Panc1 (cell line): ENCODE data around the gene PTPN22. TPM values are rescaled to one million over a fixed set of nuclear protein-coding genes. Genes with fewer than 3 reads are reported as not detected.

Experiments used
- ATAC-seq: fragments of 200-7000 bp; cut with Tn5 transposase; 2 replicates; pipeline ENCODE4 v1.9.1; 2020; ENCODE audit warnings: mild to moderate bottlenecking, moderate library complexity
- BruUV-seq: library from RNA; stranded (reverse); fragments of 400-500 nt; replicated peaks from 2 replicates; lab custom pipeline; 2021; lab: Mats Ljungman, UMichigan
- CTCF ChIA-PET: fragments of 300-600 bp; sonication (Branson Sonifier 250); formaldehyde crosslinking; loops from one replicate; lab custom pipeline; 2022; ENCODE audit warnings: antibody characterized with exemption; lab: Charles Lee
- POLR2A ChIA-PET: fragments of 300-600 bp; sonication (Branson Sonifier 250); formaldehyde crosslinking; loops from one replicate; lab custom pipeline; 2022; ENCODE audit warnings: antibody characterized with exemption; lab: Charles Lee
- DNase-seq: peaks from one replicate; pipeline ENCODE4 v3.0.0-alpha.2; 2010; ENCODE audit warnings: low read depth, low spot score
- H3K27ac ChIP-seq: 2 replicates; pipeline ENCODE4 v1.5.1; 2011; ENCODE audit warnings: mild to moderate bottlenecking, low read length, inconsistent platforms
- H3K27me3 ChIP-seq: fragments of 200-500 bp; sonication (Bioruptor generic); 2 replicates; pipeline ENCODE4 v1.6.0; 2014; ENCODE audit warnings: low read length, inconsistent platforms; ENCODE audit not compliant: control insufficient read depth, insufficient read depth
- H3K36me3 ChIP-seq: fragments of 200-500 bp; sonication (Bioruptor generic); 2 replicates; pipeline ENCODE4 v1.5.1; 2014; ENCODE audit warnings: inconsistent platforms, mild to moderate bottlenecking, low read length, moderate library complexity; ENCODE audit not compliant: control insufficient read depth, insufficient read depth
- H3K4me1 ChIP-seq: 2 replicates; pipeline ENCODE4 v1.5.1; 2011; ENCODE audit warnings: inconsistent platforms, mild to moderate bottlenecking, low read length, moderate library complexity; ENCODE audit not compliant: control insufficient read depth, insufficient read depth
- H3K4me3 ChIP-seq, 2 experiments: 2 replicates each; pipeline ENCODE4 v1.5.1; 2011 to 2012; ENCODE audit warnings: low read depth in 2 of 2, low read length in 2 of 2, mild to moderate bottlenecking in 2 of 2, inconsistent platforms in 1 of 2, moderate library complexity in 1 of 2
- H3K9me3 ChIP-seq: fragments of 200-500 bp; sonication (Bioruptor generic); 2 replicates; pipeline ENCODE4 v1.5.1; 2014; ENCODE audit warnings: low read depth, mild to moderate bottlenecking, inconsistent platforms, low read length, moderate library complexity; ENCODE audit not compliant: control insufficient read depth, insufficient read depth
- POLR2AphosphoS5 ChIP-seq: IDR thresholded peaks from 2 replicates; pipeline ENCODE4 v1.6.1; 2012; ENCODE audit warnings: mild to moderate bottlenecking, low read depth, low read length, moderate library complexity
- SIN3A ChIP-seq: IDR thresholded peaks from 2 replicates; pipeline ENCODE4 v1.6.1; 2012; ENCODE audit warnings: low read depth, mild to moderate bottlenecking, low read length, moderate library complexity, borderline replicate concordance; ENCODE audit not compliant: insufficient read depth
- TCF7L2 ChIP-seq: IDR thresholded peaks from 2 replicates; pipeline ENCODE4 v1.6.1; 2011; ENCODE audit warnings: mild to moderate bottlenecking, low read depth, low read length, inconsistent platforms
- in situ Hi-C: cut with HindIII; loops from 2 replicates; pipeline ENCODE4 v1.10.0; 2016; ENCODE audit warnings: low sequenced_read_pairs, low pct_unique_long_range_greater_than_20kb
- intact Hi-C: fragments of 100-400 bp; cut with micrococcal nuclease; formaldehyde crosslinking; loops from one replicate; pipeline ENCODE4 v1.10.0; 2022; ENCODE audit not compliant: unreplicated experiment
- total RNA-seq: library from RNA; stranded (reverse); gene quantifications from one replicate; pipeline ENCODE4 v1.2.1, GENCODE V29; 2021; ENCODE audit not compliant: unreplicated experiment
- TF ChIP-seq, protein P1 (sequence below): fragments of 450-650 bp; IDR thresholded peaks from 2 replicates; pipeline ENCODE4 v1.5.1; 2017; ENCODE audit warnings: mild to moderate bottlenecking
- TF ChIP-seq, protein P2 (sequence below), 2 experiments: IDR thresholded peaks; 2 replicates each; pipeline ENCODE4 v1.6.1; 2011 to 2012; ENCODE audit warnings: low read depth in 2 of 2, control low read depth in 1 of 2, low read length in 1 of 2, mild to moderate bottlenecking in 1 of 2, moderate library complexity in 1 of 2; ENCODE audit not compliant: insufficient read depth in 1 of 2

The PTPN22 gene
- total RNA-seq, 1 experiment from 2014 or later, result not detected

DNA sequence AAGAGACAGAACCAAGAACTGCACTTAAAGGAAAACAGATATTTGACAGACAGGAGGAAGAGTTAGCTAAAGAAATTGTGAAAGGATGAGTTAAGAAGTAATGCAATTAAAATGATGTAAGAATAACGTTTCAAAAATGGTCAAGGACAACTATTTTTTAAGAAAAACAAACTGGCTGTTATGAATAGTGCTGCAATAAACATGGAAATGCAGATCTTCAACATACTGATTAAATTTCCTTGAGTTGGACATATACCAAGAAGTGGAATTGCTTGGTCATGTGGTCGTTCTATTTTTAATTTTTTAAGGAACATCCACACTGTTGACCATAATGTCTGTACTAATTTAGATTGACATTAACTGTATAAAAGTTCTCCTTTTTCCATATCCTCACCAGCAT, 89.1 kb downstream of the PTPN22 start:
- CTCF ChIA-PET, result no interaction called here
- no peaks in the 10 kb centered on the region for H3K9me3 ChIP-seq
- H3K4me3 ChIP-seq, result no peak overlapping the region
- no peaks in the 10 kb centered on the region for H3K4me1 ChIP-seq
- DNase-seq (no peak), ATAC-seq (no peak)
- TF ChIP-seq SIN3A (no peak), TCF7L2 (no peak), POLR2AphosphoS5 (no peak)
- TF ChIP-seq, protein P1, sequence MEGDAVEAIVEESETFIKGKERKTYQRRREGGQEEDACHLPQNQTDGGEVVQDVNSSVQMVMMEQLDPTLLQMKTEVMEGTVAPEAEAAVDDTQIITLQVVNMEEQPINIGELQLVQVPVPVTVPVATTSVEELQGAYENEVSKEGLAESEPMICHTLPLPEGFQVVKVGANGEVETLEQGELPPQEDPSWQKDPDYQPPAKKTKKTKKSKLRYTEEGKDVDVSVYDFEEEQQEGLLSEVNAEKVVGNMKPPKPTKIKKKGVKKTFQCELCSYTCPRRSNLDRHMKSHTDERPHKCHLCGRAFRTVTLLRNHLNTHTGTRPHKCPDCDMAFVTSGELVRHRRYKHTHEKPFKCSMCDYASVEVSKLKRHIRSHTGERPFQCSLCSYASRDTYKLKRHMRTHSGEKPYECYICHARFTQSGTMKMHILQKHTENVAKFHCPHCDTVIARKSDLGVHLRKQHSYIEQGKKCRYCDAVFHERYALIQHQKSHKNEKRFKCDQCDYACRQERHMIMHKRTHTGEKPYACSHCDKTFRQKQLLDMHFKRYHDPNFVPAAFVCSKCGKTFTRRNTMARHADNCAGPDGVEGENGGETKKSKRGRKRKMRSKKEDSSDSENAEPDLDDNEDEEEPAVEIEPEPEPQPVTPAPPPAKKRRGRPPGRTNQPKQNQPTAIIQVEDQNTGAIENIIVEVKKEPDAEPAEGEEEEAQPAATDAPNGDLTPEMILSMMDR, result no peak
- TF ChIP-seq, protein P2, sequence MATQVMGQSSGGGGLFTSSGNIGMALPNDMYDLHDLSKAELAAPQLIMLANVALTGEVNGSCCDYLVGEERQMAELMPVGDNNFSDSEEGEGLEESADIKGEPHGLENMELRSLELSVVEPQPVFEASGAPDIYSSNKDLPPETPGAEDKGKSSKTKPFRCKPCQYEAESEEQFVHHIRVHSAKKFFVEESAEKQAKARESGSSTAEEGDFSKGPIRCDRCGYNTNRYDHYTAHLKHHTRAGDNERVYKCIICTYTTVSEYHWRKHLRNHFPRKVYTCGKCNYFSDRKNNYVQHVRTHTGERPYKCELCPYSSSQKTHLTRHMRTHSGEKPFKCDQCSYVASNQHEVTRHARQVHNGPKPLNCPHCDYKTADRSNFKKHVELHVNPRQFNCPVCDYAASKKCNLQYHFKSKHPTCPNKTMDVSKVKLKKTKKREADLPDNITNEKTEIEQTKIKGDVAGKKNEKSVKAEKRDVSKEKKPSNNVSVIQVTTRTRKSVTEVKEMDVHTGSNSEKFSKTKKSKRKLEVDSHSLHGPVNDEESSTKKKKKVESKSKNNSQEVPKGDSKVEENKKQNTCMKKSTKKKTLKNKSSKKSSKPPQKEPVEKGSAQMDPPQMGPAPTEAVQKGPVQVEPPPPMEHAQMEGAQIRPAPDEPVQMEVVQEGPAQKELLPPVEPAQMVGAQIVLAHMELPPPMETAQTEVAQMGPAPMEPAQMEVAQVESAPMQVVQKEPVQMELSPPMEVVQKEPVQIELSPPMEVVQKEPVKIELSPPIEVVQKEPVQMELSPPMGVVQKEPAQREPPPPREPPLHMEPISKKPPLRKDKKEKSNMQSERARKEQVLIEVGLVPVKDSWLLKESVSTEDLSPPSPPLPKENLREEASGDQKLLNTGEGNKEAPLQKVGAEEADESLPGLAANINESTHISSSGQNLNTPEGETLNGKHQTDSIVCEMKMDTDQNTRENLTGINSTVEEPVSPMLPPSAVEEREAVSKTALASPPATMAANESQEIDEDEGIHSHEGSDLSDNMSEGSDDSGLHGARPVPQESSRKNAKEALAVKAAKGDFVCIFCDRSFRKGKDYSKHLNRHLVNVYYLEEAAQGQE (IDR thresholded peaks at IDR 0.05; ENCODE audit: insufficient read depth in 1 of 2, low read depth in 2 of 2, low read length in 1 of 2), result no peak
- no peak overlapping the region for H3K27ac ChIP-seq
- in situ Hi-C loops (no loop called here), intact Hi-C loops (no loop called here)
- H3K36me3 ChIP-seq, result no peaks in the 10 kb centered on the region
- no peaks in the 10 kb centered on the region for H3K27me3 ChIP-seq
- POLR2A ChIA-PET, result no interaction called here
- no TSS peak for BruUV-seq

DNA sequence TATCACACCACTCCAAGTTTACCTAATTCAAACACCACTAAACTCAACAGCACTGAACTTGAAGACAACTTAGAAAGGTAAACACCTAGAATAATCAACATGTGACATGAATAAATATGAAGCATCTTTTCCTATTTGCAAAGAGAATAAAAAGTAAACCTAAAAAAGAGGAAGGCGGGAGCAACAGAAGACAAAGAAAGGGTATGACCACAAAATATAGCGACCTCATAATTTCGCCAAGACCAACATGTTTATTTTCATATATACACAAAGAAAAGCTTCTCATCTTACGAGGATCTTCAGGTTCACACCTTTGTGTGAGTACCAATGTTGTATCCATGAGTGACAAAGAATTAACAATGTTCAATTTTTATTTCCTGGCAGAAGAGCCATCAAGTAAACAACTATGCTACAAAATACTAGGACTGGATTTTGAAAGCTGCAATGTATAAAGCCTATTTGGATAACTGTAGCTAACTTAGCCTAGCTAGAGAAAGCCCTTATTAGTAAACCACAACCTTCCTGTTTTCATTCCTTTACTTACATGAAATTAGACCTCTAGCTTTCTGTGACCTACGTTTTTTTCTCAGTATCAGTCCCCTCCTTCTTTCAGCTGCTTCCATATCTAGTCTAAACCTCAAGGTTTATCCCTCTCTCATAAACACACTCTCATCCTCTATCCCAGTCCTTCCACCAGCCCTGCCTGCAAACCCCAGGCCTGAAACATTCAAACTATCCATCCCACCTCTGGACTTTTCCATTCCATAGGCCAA, 91.0 kb downstream of the PTPN22 start:
- no peak for ATAC-seq
- TF ChIP-seq SIN3A (no peak), TCF7L2 (no peak), POLR2AphosphoS5 (no peak)
- TF ChIP-seq, protein P2 (IDR thresholded peaks at IDR 0.05; ENCODE audit: insufficient read depth in 1 of 2, low read depth in 2 of 2, low read length in 1 of 2), result no peak
- TF ChIP-seq, protein P1, result no peak
- Histone ChIP-seq H3K27ac (no peak overlapping the region), H3K4me1 (no peaks in the 10 kb centered on the region), H3K27me3 (no peaks in the 10 kb centered on the region), H3K4me3 (no peak overlapping the region), H3K9me3 (no peaks in the 10 kb centered on the region), H3K36me3 (no peaks in the 10 kb centered on the region)
- in situ Hi-C loops, result no loop called here
- DNase-seq, result no peak
- ChIA-PET POLR2A (no interaction called here), CTCF (no interaction called here)
- no TSS peak for BruUV-seq
- intact Hi-C loops, result no loop called here
